Hematopoietic multipotent progenitor cell (in vitro differentiated cells): ENCODE data around the gene MADCAM1. TPM values are rescaled to one million over a fixed set of nuclear protein-coding genes. Genes with fewer than 3 reads are reported as not detected.

Experiments used
- DNase-seq, 3 donors: peaks; one replicate each; pipeline ENCODE4 v3.0.0-alpha.2; 2011 to 2015; ENCODE audit warnings: low read depth in 2 of 3, low spot score in 2 of 3
- small RNA-seq: library from RNA; depleted of rRNA; stranded (forward); fragments of <200 nt; gene quantifications from one replicate; pipeline ENCODE3, GENCODE V24; 2012
- total RNA-seq: library from RNA; depleted of rRNA; stranded (reverse); fragments of >200 nt; gene quantifications from one replicate; pipeline ENCODE4 v1.2.3, GENCODE V29; 2012

The MADCAM1 gene
- total RNA-seq, 1 donor, result 0.27 TPM

DNA sequence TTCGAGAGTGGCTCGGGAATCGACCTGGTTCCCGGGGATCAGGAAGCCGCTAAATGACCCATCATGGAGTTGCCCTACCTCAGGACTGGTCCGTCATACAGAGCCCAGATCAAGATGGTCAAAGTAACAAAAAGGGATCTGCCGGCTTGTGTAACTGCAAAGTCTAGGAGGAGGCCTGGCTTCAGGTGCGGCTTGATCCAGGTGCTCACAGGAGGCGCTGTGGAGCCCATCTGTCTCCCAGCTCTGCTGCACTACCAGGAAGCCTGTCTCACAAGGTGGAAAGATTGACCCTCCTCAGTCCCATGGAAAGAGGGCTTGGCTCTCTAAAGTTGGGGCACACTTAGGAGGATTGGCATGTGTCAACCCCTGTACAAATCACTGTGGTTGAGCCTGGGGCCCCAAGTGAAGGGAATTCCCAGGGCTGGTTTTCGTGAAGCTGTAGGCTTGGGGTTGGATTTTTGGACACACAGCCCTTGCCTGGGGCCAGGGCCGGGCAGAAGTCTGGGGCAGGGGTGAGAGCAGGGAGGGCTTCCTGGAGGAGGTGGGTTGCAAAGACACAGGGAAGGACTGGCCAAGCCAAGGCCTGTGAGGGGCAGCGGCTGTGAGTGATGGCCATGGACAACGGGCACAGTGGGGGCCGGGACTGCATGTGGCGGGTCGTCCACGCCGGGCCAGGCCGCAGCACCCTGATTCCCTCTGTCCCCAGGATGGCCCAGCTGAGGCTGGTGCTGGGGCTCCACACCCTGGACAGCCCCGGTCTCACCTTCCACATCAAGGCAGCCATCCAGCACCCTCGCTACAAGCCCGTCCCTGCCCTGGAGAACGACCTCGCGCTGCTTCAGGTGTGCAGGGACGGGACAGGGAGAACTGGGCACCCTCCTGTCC is 51.8 kb downstream of the MADCAM1 start:
- DNase-seq, result no peak

DNA sequence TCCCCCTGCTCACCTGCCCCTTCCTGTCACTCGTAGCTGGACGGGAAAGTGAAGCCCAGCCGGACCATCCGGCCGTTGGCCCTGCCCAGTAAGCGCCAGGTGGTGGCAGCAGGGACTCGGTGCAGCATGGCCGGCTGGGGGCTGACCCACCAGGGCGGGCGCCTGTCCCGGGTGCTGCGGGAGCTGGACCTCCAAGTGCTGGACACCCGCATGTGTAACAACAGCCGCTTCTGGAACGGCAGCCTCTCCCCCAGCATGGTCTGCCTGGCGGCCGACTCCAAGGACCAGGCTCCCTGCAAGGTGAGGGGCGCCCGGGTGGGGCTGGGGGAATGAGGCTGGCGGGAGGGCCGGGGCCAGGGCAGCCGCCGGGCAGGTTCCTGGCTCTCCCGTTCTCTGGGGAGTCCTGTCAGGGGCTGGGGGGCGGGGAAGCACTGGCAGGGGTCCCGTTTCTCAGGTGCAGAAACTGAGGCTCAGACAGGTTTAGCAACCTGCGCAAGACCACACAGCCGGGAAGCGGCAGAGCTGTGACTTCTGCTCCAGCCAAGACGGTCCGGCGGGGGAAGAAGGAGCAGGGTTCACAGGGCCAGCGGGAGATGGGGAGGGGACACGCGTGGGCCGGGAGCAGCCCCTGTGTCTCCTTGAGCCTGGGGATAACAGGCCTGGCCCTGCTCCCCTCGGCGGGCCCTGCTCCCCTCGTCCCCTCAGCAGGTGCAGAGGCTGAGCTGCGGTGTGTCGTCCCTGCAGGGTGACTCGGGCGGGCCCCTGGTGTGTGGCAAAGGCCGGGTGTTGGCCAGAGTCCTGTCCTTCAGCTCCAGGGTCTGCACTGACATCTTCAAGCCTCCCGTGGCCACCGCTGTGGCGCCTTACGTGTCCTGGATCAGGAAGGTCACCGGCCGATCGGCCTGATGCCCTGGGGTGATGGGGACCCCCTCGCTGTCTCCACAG is 52.9 kb downstream of the MADCAM1 start:
- DNase-seq, result no peak

DNA sequence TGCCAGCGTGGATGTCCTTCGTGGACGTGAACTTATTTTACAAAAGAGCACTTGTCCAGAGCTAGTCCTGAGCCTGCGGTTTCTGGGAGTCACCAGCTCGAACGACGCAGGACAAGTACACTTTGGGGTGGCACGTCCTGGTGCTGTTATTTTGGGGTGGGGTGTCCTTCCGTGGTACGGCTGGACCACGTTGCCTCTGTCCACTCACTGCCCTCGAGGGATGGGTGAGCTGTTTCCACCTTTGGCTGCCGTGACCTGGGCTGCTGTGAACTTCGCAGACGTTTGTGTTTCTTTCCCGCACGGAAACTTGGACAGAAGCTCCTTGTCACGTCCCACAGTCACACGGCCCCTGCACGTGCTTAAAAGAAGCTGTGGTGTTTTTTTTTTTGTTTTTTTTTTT is 58.5 kb downstream of the MADCAM1 start:
- no peak for DNase-seq

Small RNA genes within 50 kb of the gene (small RNA-seq; reads per million reads assigned to genes)
- gene RNA5SP462, result not detected

Other genes starting within 250 kb of the MADCAM1 start
- gene PLPP2, start 205.1 kb upstream of the MADCAM1 start, total RNA-seq, result 1.1 TPM
- 10.5 TPM for gene MIER2, start 151.7 kb upstream of the MADCAM1 start, total RNA-seq
- gene C2CD4C, start 87.3 kb upstream of the MADCAM1 start, total RNA-seq, result not detected
- under 0.01 TPM for gene SHC2, start 35.5 kb upstream of the MADCAM1 start, total RNA-seq
- 59.0 TPM for gene TPGS1, start 11.0 kb downstream of the MADCAM1 start, total RNA-seq
- 49.3 TPM for gene CDC34, start 35.3 kb downstream of the MADCAM1 start, total RNA-seq
- 0.27 TPM for gene GZMM, start 47.6 kb downstream of the MADCAM1 start, total RNA-seq
- 254 TPM for gene BSG, start 76.1 kb downstream of the MADCAM1 start, total RNA-seq
- gene HCN2, start 93.4 kb downstream of the MADCAM1 start, total RNA-seq, result under 0.01 TPM
- 50.9 TPM for gene POLRMT, start 137.1 kb downstream of the MADCAM1 start, total RNA-seq
- gene FGF22, start 143.4 kb downstream of the MADCAM1 start, total RNA-seq, result under 0.01 TPM
- gene RNF126, start 166.7 kb downstream of the MADCAM1 start, total RNA-seq, result 50.1 TPM
- 7.5 TPM for gene FSTL3, start 179.9 kb downstream of the MADCAM1 start, total RNA-seq
- 829 TPM for gene PRSS57, start 199.0 kb downstream of the MADCAM1 start, total RNA-seq
- 15.6 TPM for gene PALM, start 212.4 kb downstream of the MADCAM1 start, total RNA-seq